ENCODE data around the gene BEAN1.

DNA sequence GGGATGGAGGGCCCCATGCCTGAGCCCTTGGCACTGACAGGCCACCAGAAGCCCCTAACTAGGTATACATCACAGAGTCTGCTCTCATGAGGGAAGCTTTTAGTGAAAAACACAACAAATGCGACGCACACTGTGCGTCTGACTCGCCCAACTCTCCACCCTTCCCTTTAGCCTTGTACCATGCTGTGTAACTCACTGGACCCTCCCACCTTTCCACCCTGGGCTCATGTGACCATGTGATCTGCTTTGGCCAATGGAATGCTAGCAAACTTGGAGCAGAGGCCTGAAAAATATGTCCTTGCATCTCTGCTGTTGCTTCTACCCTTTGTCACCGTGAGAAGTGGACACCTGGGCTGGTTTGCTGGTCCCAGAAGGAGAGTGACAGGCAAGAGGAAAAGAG, 101.2 kb downstream of the BEAN1 start:
- TF ChIP-seq, protein P1, sequence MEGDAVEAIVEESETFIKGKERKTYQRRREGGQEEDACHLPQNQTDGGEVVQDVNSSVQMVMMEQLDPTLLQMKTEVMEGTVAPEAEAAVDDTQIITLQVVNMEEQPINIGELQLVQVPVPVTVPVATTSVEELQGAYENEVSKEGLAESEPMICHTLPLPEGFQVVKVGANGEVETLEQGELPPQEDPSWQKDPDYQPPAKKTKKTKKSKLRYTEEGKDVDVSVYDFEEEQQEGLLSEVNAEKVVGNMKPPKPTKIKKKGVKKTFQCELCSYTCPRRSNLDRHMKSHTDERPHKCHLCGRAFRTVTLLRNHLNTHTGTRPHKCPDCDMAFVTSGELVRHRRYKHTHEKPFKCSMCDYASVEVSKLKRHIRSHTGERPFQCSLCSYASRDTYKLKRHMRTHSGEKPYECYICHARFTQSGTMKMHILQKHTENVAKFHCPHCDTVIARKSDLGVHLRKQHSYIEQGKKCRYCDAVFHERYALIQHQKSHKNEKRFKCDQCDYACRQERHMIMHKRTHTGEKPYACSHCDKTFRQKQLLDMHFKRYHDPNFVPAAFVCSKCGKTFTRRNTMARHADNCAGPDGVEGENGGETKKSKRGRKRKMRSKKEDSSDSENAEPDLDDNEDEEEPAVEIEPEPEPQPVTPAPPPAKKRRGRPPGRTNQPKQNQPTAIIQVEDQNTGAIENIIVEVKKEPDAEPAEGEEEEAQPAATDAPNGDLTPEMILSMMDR (IDR thresholded peaks at IDR 0.05) = no peak
- TF ChIP-seq POLR2AphosphoS5 (IDR thresholded peaks at IDR 0.05) = no peak
